Upper lobe of left lung (tissue), 4 donors: ENCODE measurements around the gene CCNJL.

ENCODE experiments used
- EP300 ChIP-seq, 4 donors: sonication (generic); formaldehyde crosslinking; IDR thresholded peaks; one replicate each; pipeline ENCODE4 v1.5.1; 2017; ENCODE audit warnings: antibody characterized with exemption in 4 of 4, control low read depth in 2 of 4
- POLR2A ChIP-seq, 4 donors: fragments of 450-650 bp; IDR thresholded peaks; one replicate each; pipeline ENCODE4 v1.5.1; 2016 to 2017; ENCODE audit warnings: antibody characterized with exemption in 4 of 4, mild to moderate bottlenecking in 2 of 4
- POLR2AphosphoS5 ChIP-seq, 2 donors: sonication (generic); formaldehyde crosslinking; IDR thresholded peaks; one replicate each; pipeline ENCODE4 v1.5.1; 2017; ENCODE audit warnings: antibody characterized with exemption in 2 of 2
- TF ChIP-seq, protein P1 (sequence below), 6 experiments: fragments of 450-650 bp in 4 of 6; fragments of 200-600 bp in 2 of 6; sonication (generic) in 2 of 6; IDR thresholded peaks; one replicate each; pipeline ENCODE4 v1.5.1; 2016 to 2019; ENCODE audit warnings: antibody characterized with exemption in 6 of 6

DNA sequence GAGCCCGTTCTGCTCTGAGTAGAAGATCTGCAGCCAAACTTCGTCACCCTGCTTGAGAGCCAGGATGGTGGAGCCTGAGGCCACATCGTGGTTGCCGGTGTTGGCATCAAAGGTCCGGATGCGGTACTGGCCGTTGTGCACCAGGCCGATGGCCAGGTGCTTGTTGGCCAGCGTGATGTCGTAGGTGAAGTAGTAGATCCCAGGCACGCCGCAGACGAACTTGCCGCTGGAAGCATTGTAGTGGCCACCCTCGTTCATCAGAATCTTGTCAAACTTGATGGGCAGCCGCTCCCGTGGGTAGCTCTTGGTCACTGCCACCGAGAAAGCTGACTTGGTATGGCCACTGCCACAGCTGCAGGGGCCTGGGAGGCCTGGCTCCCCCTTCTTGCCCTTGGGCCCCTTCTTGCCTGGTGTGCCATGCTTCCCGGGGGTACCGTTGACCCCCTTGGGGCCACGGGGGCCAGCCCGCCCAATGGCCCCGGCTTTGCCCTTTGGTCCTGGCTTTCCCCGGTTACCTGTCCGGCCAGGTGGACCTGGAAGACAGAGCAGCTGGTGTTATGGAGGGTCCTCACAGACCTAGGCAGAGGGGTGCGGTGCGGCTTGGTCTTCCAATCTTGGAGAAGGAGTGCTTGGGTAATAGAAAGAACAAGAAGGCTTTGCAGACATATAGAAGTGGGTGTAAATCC lies 37.0 kb upstream of the CCNJL start:
- TF ChIP-seq, protein P1, sequence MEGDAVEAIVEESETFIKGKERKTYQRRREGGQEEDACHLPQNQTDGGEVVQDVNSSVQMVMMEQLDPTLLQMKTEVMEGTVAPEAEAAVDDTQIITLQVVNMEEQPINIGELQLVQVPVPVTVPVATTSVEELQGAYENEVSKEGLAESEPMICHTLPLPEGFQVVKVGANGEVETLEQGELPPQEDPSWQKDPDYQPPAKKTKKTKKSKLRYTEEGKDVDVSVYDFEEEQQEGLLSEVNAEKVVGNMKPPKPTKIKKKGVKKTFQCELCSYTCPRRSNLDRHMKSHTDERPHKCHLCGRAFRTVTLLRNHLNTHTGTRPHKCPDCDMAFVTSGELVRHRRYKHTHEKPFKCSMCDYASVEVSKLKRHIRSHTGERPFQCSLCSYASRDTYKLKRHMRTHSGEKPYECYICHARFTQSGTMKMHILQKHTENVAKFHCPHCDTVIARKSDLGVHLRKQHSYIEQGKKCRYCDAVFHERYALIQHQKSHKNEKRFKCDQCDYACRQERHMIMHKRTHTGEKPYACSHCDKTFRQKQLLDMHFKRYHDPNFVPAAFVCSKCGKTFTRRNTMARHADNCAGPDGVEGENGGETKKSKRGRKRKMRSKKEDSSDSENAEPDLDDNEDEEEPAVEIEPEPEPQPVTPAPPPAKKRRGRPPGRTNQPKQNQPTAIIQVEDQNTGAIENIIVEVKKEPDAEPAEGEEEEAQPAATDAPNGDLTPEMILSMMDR (IDR thresholded peaks at IDR 0.05): no peak
- no peak for TF ChIP-seq EP300 (IDR thresholded peaks at IDR 0.05)
- no peak for TF ChIP-seq POLR2A (IDR thresholded peaks at IDR 0.05)
- TF ChIP-seq POLR2AphosphoS5 (IDR thresholded peaks at IDR 0.05): no peak
